SK-N-SH (cell line): ENCODE measurements around the gene OR8B12. TPM values are rescaled to one million over a fixed set of nuclear protein-coding genes. Genes with fewer than 3 reads are reported as not detected.

Experiments used
- CTCF ChIA-PET: fragments of 300-600, 350-600 bp; formaldehyde crosslinking; extraction: SDS; loops from one replicate; lab custom pipeline; 2021; lab: Yijun Ruan, JAX
- POLR2A ChIA-PET: fragments of 350-600 bp; sonication (Branson Sonifier 250); formaldehyde crosslinking; extraction: SDS; loops from one replicate; lab custom pipeline; 2020; ENCODE audit warnings: antibody characterized with exemption, inconsistent platforms; lab: Yijun Ruan, JAX
- DNase-seq: peaks from one replicate; pipeline ENCODE4 v3.0.0; 2012
- H2AFZ ChIP-seq: fragments of 200-600 bp; sonication (generic); 2 replicates; pipeline ENCODE4 v1.8.1; 2016; ENCODE audit warnings: antibody characterized with exemption, mild to moderate bottlenecking, low read depth
- H3F3A ChIP-seq: fragments of 200-600 bp; sonication (generic); replicated peaks from 2 replicates; pipeline ENCODE3; 2016; ENCODE audit warnings: antibody characterized with exemption, mild to moderate bottlenecking; ENCODE audit not compliant: insufficient read depth
- H3K27ac ChIP-seq, 2 experiments: fragments of 200-500 bp in 1 of 2; fragments of 200-600 bp in 1 of 2; sonication (Bioruptor generic) in 1 of 2; sonication (generic), shearing (Covaris generic) in 1 of 2; 2 replicates each; pipeline versions ENCODE4 v1.5.1 to v1.6.1; 2014 to 2016; ENCODE audit warnings: low read depth in 2 of 2, inconsistent platforms in 1 of 2, low read length in 1 of 2, mild to moderate bottlenecking in 1 of 2, mixed read lengths in 1 of 2
- H3K27me3 ChIP-seq: fragments of 200-600 bp; sonication (generic), shearing (Covaris generic); 2 replicates; pipeline ENCODE4 v1.6.1; 2016; ENCODE audit warnings: mixed run types; ENCODE audit not compliant: insufficient read depth
- H3K36me3 ChIP-seq, 2 experiments: fragments of 200-500 bp in 1 of 2; fragments of 200-600 bp in 1 of 2; sonication (Bioruptor generic) in 1 of 2; sonication (generic) in 1 of 2; replicated peaks in 1 of 2; 2 replicates each; pipeline versions ENCODE3 to v1.5.1; 2014 to 2016; ENCODE audit warnings: low read length in 1 of 2, mild to moderate bottlenecking in 1 of 2; ENCODE audit not compliant: insufficient read depth in 2 of 2, control insufficient read depth in 1 of 2
- H3K4me1 ChIP-seq, 2 experiments: fragments of 200-500 bp in 1 of 2; fragments of 200-600 bp in 1 of 2; sonication (Bioruptor generic) in 1 of 2; sonication (generic), shearing (Covaris generic) in 1 of 2; 2 replicates each; pipeline versions ENCODE4 v1.5.1 to v1.6.1; 2014 to 2016; ENCODE audit warnings: low read depth in 1 of 2, low read length in 1 of 2, mixed run types in 1 of 2; ENCODE audit not compliant: insufficient read depth in 2 of 2, control insufficient read depth in 1 of 2
- H3K4me2 ChIP-seq: fragments of 200-600 bp; sonication (generic), shearing (Covaris generic); 2 replicates; pipeline ENCODE4 v1.6.1; 2017; ENCODE audit warnings: mixed run types
- H3K4me3 ChIP-seq, 2 experiments: fragments of 200-500 bp in 1 of 2; fragments of 200-600 bp in 1 of 2; sonication (Bioruptor generic) in 1 of 2; sonication (generic), shearing (Covaris generic) in 1 of 2; 2 replicates each; pipeline versions ENCODE4 v1.5.1 to v1.8.1; 2014 to 2016; ENCODE audit warnings: low read depth in 2 of 2, inconsistent platforms in 1 of 2, low read length in 1 of 2, mild to moderate bottlenecking in 1 of 2, mixed read lengths in 1 of 2, moderate library complexity in 1 of 2
- H3K79me2 ChIP-seq: fragments of 200-600 bp; sonication (generic); 2 replicates; pipeline ENCODE4 v1.8.1; 2017; ENCODE audit warnings: mild to moderate bottlenecking; ENCODE audit not compliant: insufficient read depth
- H3K9ac ChIP-seq: fragments of 200-600 bp; sonication (generic); 2 replicates; pipeline ENCODE4 v1.6.1; 2017; ENCODE audit warnings: mixed run types
- H3K9me2 ChIP-seq: fragments of 200-600 bp; sonication (generic); 2 replicates; pipeline ENCODE4 v1.6.1; 2017; ENCODE audit warnings: mixed run types
- H3K9me3 ChIP-seq: fragments of 200-600 bp; sonication (generic); 2 replicates; pipeline ENCODE4 v1.6.1; 2017; ENCODE audit warnings: mixed run types, mild to moderate bottlenecking, moderate library complexity
- H4K20me1 ChIP-seq: fragments of 200-600 bp; sonication (generic); 2 replicates; pipeline ENCODE4 v1.6.1; 2017; ENCODE audit warnings: mild to moderate bottlenecking, mixed run types; ENCODE audit not compliant: insufficient read depth
- CTCF ChIP-seq: fragments of 200-600 bp; sonication (generic); IDR thresholded peaks from 2 replicates; pipeline ENCODE4 v1.6.1; 2017; ENCODE audit warnings: antibody characterized with exemption, mild to moderate bottlenecking, moderate library complexity
- FOXM1 ChIP-seq: IDR thresholded peaks from 2 replicates; pipeline ENCODE4 v1.4.0; 2012; ENCODE audit warnings: low read depth, mild to moderate bottlenecking
- JUND ChIP-seq: IDR thresholded peaks from 2 replicates; pipeline ENCODE4 v1.4.0; 2012
- MXI1 ChIP-seq: IDR thresholded peaks from 2 replicates; pipeline ENCODE4 v1.6.1; 2012; ENCODE audit warnings: mild to moderate bottlenecking, low read depth, low read length, improper control_type of control experiment
- NFIC ChIP-seq: IDR thresholded peaks from 2 replicates; pipeline ENCODE4 v1.4.0; 2012; ENCODE audit warnings: borderline replicate concordance
- NRF1 ChIP-seq: IDR thresholded peaks from 2 replicates; pipeline ENCODE4 v1.6.1; 2012; ENCODE audit warnings: low read depth, mild to moderate bottlenecking, low read length
- RXRA ChIP-seq: IDR thresholded peaks from 2 replicates; pipeline ENCODE4 v1.4.0; 2012; ENCODE audit warnings: low read depth, mild to moderate bottlenecking, borderline replicate concordance
- TEAD4 ChIP-seq: IDR thresholded peaks from 2 replicates; pipeline ENCODE4 v1.4.0; 2012; ENCODE audit warnings: mild to moderate bottlenecking, borderline replicate concordance; ENCODE audit not compliant: insufficient read depth
- YY1 ChIP-seq: IDR thresholded peaks from 2 replicates; pipeline ENCODE4 v1.4.0; 2012; ENCODE audit warnings: low read depth, mild to moderate bottlenecking
- ZBTB33 ChIP-seq: IDR thresholded peaks from 2 replicates; pipeline ENCODE4 v1.4.0; 2012; ENCODE audit warnings: low read depth, borderline replicate concordance
- WGBS: methylation state at CpG from one replicate; pipeline ENCODE4 v1.1.6; 2017; ENCODE audit warnings: low lambda C conversion rate; 5-methylcytosine and 5-hydroxymethylcytosine counted together
- polyA plus RNA-seq, 3 experiments: library from polyadenylated mRNA; depleted of rRNA; stranded (reverse); fragments of >200 nt; gene quantifications; 2 replicates each; pipeline ENCODE4 v1.2.3, GENCODE V29; 2012

The OR8B12 gene
- polyA plus RNA-seq, 1 of the 3 experiments (the other 2 are of a cell fraction) = not detected

- Histone ChIP-seq H3K9me3 (no peaks in the 10 kb centered on the region), H3K27ac (no peak overlapping the region), H3K9me2 (no peaks in the 10 kb centered on the region), H3K9ac (no peak overlapping the region), H3K4me1 (no peaks in the 10 kb centered on the region; a peak in 1 of 4 replicates), H3K36me3 (no peaks in the 10 kb centered on the region), H3K27me3 (no peaks in the 10 kb centered on the region), H4K20me1 (no peaks in the 10 kb centered on the region), H2AFZ (no peak overlapping the region), H3K79me2 (no peaks in the 10 kb centered on the region), H3F3A (no peaks in the 10 kb centered on the region), H3K4me3 (no peak overlapping the region), H3K4me2 (no peak overlapping the region)
- no peak for DNase-seq
- 4% methylated on average over 2 of the region's 2 CpGs for WGBS
- ChIA-PET POLR2A (no interaction called here), CTCF (no interaction called here)
- TF ChIP-seq FOXM1 = no peak
These were observed 9.8 kb downstream of the OR8B12 start for GRCh38 chr11:124533626-124534025.

GRCh38 chr11:124520550-124520854 is 23.0 kb downstream of the OR8B12 start:
- POLR2A ChIA-PET = no interaction called here
- Histone ChIP-seq H3K27me3 (peaks cover 22% of the 10 kb centered on the region; the same call in 1 of the 2 replicates), H3K4me2 (no peak overlapping the region), H3K27ac (no peak overlapping the region), H2AFZ (no peak overlapping the region)
- no peak for DNase-seq
- no peak for TF ChIP-seq RXRA
- no peak for TF ChIP-seq TEAD4
- no peak for TF ChIP-seq JUND
- no peak for TF ChIP-seq ZBTB33
- TF ChIP-seq, all 33 proteins: peak for 0
- H3K9me2 ChIP-seq = no peaks in the 10 kb centered on the region
- no peaks in the 10 kb centered on the region for H4K20me1 ChIP-seq
- H3K9ac ChIP-seq = no peak overlapping the region
- no peaks in the 10 kb centered on the region for H3K4me1 ChIP-seq
- no peaks in the 10 kb centered on the region for H3K9me3 ChIP-seq
- H3K4me3 ChIP-seq = no peak overlapping the region
- no peaks in the 10 kb centered on the region for H3K79me2 ChIP-seq
- CTCF ChIA-PET = no interaction called here
- no peaks in the 10 kb centered on the region for H3K36me3 ChIP-seq
- 2% methylated on average over 1 of the region's 1 CpG for WGBS
- no peaks in the 10 kb centered on the region for H3F3A ChIP-seq

GRCh38 chr11:124519850-124520549 is 23.5 kb downstream of the OR8B12 start:
- Histone ChIP-seq H3K9ac (no peak overlapping the region), H3K27me3 (peaks cover 22% of the 10 kb centered on the region; the same call in 1 of the 2 replicates), H3F3A (no peaks in the 10 kb centered on the region), H3K27ac (no peak overlapping the region), H3K36me3 (no peaks in the 10 kb centered on the region), H4K20me1 (no peaks in the 10 kb centered on the region), H3K4me3 (no peak overlapping the region), H3K4me1 (no peaks in the 10 kb centered on the region), H3K79me2 (no peaks in the 10 kb centered on the region), H3K9me2 (no peaks in the 10 kb centered on the region), H3K9me3 (no peaks in the 10 kb centered on the region), H3K4me2 (no peak overlapping the region), H2AFZ (no peak overlapping the region)
- WGBS = 0% methylated on average over 2 of the region's 2 CpGs
- TF ChIP-seq YY1 (no peak), MXI1 (no peak), NFIC (no peak), CTCF (no peak), NRF1 (no peak), FOXM1 (no peak)
- ChIA-PET POLR2A (no interaction called here), CTCF (no interaction called here)
- no peak for DNase-seq
